GM18868 (cell line): ENCODE data around the gene TRIM3.

Source experiments
- ATAC-seq: cut with Tn5 transposase; IDR thresholded peaks from one replicate; pipeline ENCODE4 v1.9.1; 2021; ENCODE audit warnings: mild to moderate bottlenecking, moderate library complexity; ENCODE audit not compliant: unreplicated experiment

TRIM3 gene

GRCh38 chr11:6404342-6405051 is 69.2 kb downstream of the TRIM3 start:
- no peak for ATAC-seq

GRCh38 chr11:6403539-6403938 is 70.2 kb downstream of the TRIM3 start:
- no peak for ATAC-seq

- peak; percentile 97 for ATAC-seq
Measured at GRCh38 chr11:6402561-6402981, 71.2 kb downstream of the TRIM3 start.

- ATAC-seq = peak; percentile 35
Measured at GRCh38 chr11:6402061-6402470, 71.7 kb downstream of the TRIM3 start.

- no peak for ATAC-seq
Measured at GRCh38 chr11:6401464-6401863, 72.3 kb downstream of the TRIM3 start.

GRCh38 chr11:6400431-6401345 is 73.1 kb downstream of the TRIM3 start:
- ATAC-seq = no peak
